Measurements from ENCODE around the gene HMCN2.

DNA sequence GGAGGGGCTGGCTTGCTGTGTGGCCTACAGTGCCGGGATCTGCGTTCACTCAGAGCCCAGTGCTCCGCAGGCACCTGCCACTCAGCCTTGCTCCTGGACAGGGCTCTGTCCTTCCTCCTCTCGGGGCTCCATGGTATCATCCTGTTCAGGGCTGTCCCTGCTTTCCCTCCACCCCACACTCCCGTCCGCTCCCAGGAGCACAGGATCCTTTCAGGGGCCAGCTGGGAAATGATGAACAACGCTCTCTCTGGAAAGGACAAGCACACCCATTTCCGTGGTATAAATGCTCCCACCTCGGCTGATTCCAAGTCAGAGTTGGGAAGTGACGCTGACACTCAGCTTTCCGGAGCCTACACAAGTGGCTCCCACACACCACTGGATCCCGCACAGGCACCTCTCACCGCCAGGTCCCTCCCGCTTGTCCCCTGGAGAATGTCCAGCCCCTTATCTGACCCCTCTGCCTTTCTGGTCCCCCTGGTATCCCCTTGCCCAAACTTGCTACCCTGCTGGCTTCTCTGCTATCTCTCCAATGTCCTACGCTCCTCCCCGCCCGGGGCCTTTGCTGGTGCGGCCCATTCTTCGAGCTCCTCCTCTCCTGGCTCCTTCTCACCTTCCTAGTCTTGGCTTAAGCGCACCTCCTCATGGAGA, 21.3 kb downstream of the HMCN2 start:
- TF ChIP-seq, protein P1, sequence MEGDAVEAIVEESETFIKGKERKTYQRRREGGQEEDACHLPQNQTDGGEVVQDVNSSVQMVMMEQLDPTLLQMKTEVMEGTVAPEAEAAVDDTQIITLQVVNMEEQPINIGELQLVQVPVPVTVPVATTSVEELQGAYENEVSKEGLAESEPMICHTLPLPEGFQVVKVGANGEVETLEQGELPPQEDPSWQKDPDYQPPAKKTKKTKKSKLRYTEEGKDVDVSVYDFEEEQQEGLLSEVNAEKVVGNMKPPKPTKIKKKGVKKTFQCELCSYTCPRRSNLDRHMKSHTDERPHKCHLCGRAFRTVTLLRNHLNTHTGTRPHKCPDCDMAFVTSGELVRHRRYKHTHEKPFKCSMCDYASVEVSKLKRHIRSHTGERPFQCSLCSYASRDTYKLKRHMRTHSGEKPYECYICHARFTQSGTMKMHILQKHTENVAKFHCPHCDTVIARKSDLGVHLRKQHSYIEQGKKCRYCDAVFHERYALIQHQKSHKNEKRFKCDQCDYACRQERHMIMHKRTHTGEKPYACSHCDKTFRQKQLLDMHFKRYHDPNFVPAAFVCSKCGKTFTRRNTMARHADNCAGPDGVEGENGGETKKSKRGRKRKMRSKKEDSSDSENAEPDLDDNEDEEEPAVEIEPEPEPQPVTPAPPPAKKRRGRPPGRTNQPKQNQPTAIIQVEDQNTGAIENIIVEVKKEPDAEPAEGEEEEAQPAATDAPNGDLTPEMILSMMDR (conservative IDR thresholded peaks at IDR 0.05): no peak
- TF ChIP-seq ZFX (IDR thresholded peaks at IDR 0.05): no peak
